H1 (cell line): Measurements from ENCODE around the gene APOBEC2. TPM values are rescaled to one million over a fixed set of nuclear protein-coding genes. Genes with fewer than 3 reads are reported as not detected.

Experiments
- CTCF ChIA-PET: fragments of 300-600 bp; sonication (Branson Sonifier 250); formaldehyde crosslinking; loops from one replicate; lab custom pipeline; 2021; ENCODE audit not compliant: partially characterized antibody; lab: Charles Lee
- POLR2A ChIA-PET: fragments of 300-600 bp; sonication (Branson Sonifier 250); formaldehyde crosslinking; loops from one replicate; lab custom pipeline; 2021; ENCODE audit warnings: inconsistent platforms; ENCODE audit not compliant: partially characterized antibody; lab: Charles Lee
- DNase-seq, 2 experiments: peaks; one replicate each; pipeline versions ENCODE4 v3.0.0 to v3.0.0-alpha.2; 2010 to 2022; ENCODE audit warnings: low spot score in 2 of 2, low read depth in 1 of 2, mixed read lengths in 1 of 2
- FAIRE-seq: peaks from 2 replicates; lab custom pipeline; 2011; peaks lifted over from hg19 to GRCh38; lab: Jason Lieb, UNC
- H2AFZ ChIP-seq: 2 replicates; pipeline ENCODE4 v1.8.1; 2012; ENCODE audit warnings: low read length, inconsistent platforms
- H2AK5ac ChIP-seq: 2 replicates; pipeline ENCODE4 v1.6.1; 2013; ENCODE audit warnings: low read depth, low read length
- H2BK120ac ChIP-seq: replicated peaks from 2 replicates; pipeline ENCODE3; 2013; ENCODE audit warnings: low read depth, low read length, inconsistent platforms
- H2BK12ac ChIP-seq: 2 replicates; pipeline ENCODE4 v1.6.1; 2013; ENCODE audit warnings: low read depth, low read length
- H2BK15ac ChIP-seq: 2 replicates; pipeline ENCODE4 v1.6.1; 2013; ENCODE audit warnings: low read length
- H2BK20ac ChIP-seq: 2 replicates; pipeline ENCODE4 v1.6.1; 2013; ENCODE audit warnings: low read length
- H2BK5ac ChIP-seq: 2 replicates; pipeline ENCODE4 v1.6.1; 2013; ENCODE audit warnings: low read depth, low read length
- H3K14ac ChIP-seq: 2 replicates; pipeline ENCODE4 v1.6.1; 2013; ENCODE audit warnings: inconsistent platforms; ENCODE audit not compliant: insufficient read length
- H3K18ac ChIP-seq: 2 replicates; pipeline ENCODE4 v1.6.1; 2013; ENCODE audit warnings: low read length; ENCODE audit errors: extremely low read depth
- H3K23ac ChIP-seq: 2 replicates; pipeline ENCODE4 v1.6.1; 2013; ENCODE audit warnings: inconsistent platforms; ENCODE audit not compliant: insufficient read length
- H3K23me2 ChIP-seq: 2 replicates; pipeline ENCODE4 v1.6.1; 2013; ENCODE audit warnings: low read depth, low read length
- H3K27ac ChIP-seq: 2 replicates; pipeline ENCODE4 v1.6.1; 2011; ENCODE audit warnings: low read depth, low read length, inconsistent platforms
- H3K27me3 ChIP-seq, 4 experiments: replicated peaks in 1 of 4; 1 replicate in 1 of 4; 2 replicates in 3 of 4; pipeline versions ENCODE4 v1.6.1 to v1.8.1; 2011 to 2013; ENCODE audit warnings: low read length in 3 of 4, mild to moderate bottlenecking in 3 of 4, inconsistent platforms in 2 of 4, mixed read lengths in 2 of 4, moderate library complexity in 1 of 4; ENCODE audit not compliant: control insufficient read depth in 3 of 4, insufficient read depth in 3 of 4; ENCODE audit errors: extremely low read depth in 1 of 4
- H3K36me3 ChIP-seq, 4 experiments: 2 replicates each; pipeline versions ENCODE4 v1.6.1 to v1.8.1; 2011 to 2013; ENCODE audit warnings: mild to moderate bottlenecking in 4 of 4, low read length in 3 of 4, moderate library complexity in 2 of 4, control low read depth in 1 of 4, inconsistent platforms in 1 of 4; ENCODE audit not compliant: insufficient read depth in 4 of 4, control insufficient read depth in 2 of 4
- H3K4ac ChIP-seq: replicated peaks from 2 replicates; pipeline ENCODE3; 2013; ENCODE audit warnings: low read length, low read depth, mixed read lengths, inconsistent platforms; ENCODE audit not compliant: insufficient read length
- H3K4me1 ChIP-seq, 4 experiments: replicated peaks in 1 of 4; 1 replicate in 1 of 4; 2 replicates in 3 of 4; pipeline versions ENCODE4 v1.6.1 to v1.8.1; 2011 to 2013; ENCODE audit warnings: low read length in 3 of 4, inconsistent platforms in 2 of 4, mixed read lengths in 1 of 4; ENCODE audit not compliant: insufficient read depth in 4 of 4, control insufficient read depth in 3 of 4
- H3K4me2 ChIP-seq, 2 experiments: 2 replicates each; pipeline versions ENCODE4 v1.6.1 to v1.8.1; 2011 to 2013; ENCODE audit warnings: low read depth in 2 of 2, low read length in 2 of 2, control low read depth in 1 of 2, inconsistent platforms in 1 of 2, mild to moderate bottlenecking in 1 of 2; ENCODE audit not compliant: insufficient read depth in 1 of 2
- H3K4me3 ChIP-seq, 4 experiments: fragments of 200-600, 300-600 bp in 1 of 4; sonication (generic), shearing (Covaris generic), sonication (Bioruptor Twin) in 1 of 4; 2 replicates each; pipeline versions ENCODE4 v1.5.1 to v1.8.1; 2011 to 2016; ENCODE audit warnings: low read length in 4 of 4, low read depth in 3 of 4, control low read depth in 2 of 4, inconsistent platforms in 2 of 4, mild to moderate bottlenecking in 2 of 4, mixed read lengths in 1 of 4, moderate library complexity in 1 of 4; ENCODE audit not compliant: insufficient read depth in 2 of 4; ENCODE audit errors: extremely low read depth in 1 of 4
- H3K56ac ChIP-seq: replicated peaks from 2 replicates; pipeline ENCODE3; 2013; ENCODE audit warnings: low read depth, mild to moderate bottlenecking, mixed read lengths, low read length, inconsistent platforms; ENCODE audit not compliant: insufficient read length
- H3K79me1 ChIP-seq: 2 replicates; pipeline ENCODE4 v1.6.1; 2013; ENCODE audit warnings: low read depth, low read length, control low read depth
- H3K79me2 ChIP-seq, 2 experiments: 2 replicates each; pipeline versions ENCODE4 v1.6.1 to v1.8.1; 2012 to 2013; ENCODE audit warnings: low read length in 2 of 2, mild to moderate bottlenecking in 2 of 2, inconsistent platforms in 1 of 2; ENCODE audit not compliant: insufficient read depth in 2 of 2, control insufficient read depth in 1 of 2
- H3K9ac ChIP-seq, 4 experiments: replicated peaks in 1 of 4; 1 replicate in 1 of 4; 2 replicates in 3 of 4; pipeline versions ENCODE4 v1.6.1 to v1.8.1; 2011 to 2013; ENCODE audit warnings: low read depth in 3 of 4, low read length in 3 of 4, control low read depth in 2 of 4, mild to moderate bottlenecking in 2 of 4, moderate library complexity in 2 of 4, inconsistent platforms in 1 of 4; ENCODE audit errors: extremely low read depth in 1 of 4
- H3K9me3 ChIP-seq, 2 experiments: 2 replicates each; pipeline versions ENCODE4 v1.6.1 to v1.8.1; 2012 to 2013; ENCODE audit warnings: mild to moderate bottlenecking in 2 of 2, moderate library complexity in 2 of 2, control low read depth in 1 of 2, inconsistent platforms in 1 of 2, low read depth in 1 of 2, low read length in 1 of 2, mixed read lengths in 1 of 2; ENCODE audit not compliant: insufficient read depth in 2 of 2
- H4K20me1 ChIP-seq, 2 experiments: replicated peaks in 1 of 2; 2 replicates each; pipeline versions ENCODE3 to v1.8.1; 2011 to 2013; ENCODE audit warnings: inconsistent platforms in 2 of 2, low read length in 2 of 2, mild to moderate bottlenecking in 1 of 2; ENCODE audit not compliant: insufficient read depth in 2 of 2, control insufficient read depth in 1 of 2
- H4K5ac ChIP-seq: 2 replicates; pipeline ENCODE4 v1.6.1; 2013; ENCODE audit warnings: low read length, low read depth, mixed read lengths, inconsistent platforms; ENCODE audit not compliant: insufficient read length
- H4K8ac ChIP-seq: 2 replicates; pipeline ENCODE4 v1.8.0; 2013; ENCODE audit warnings: mild to moderate bottlenecking, moderate library complexity, low read length, inconsistent platforms; ENCODE audit not compliant: insufficient read depth; ENCODE audit errors: extremely low read depth
- H4K91ac ChIP-seq: replicated peaks from 2 replicates; pipeline ENCODE3; 2013; ENCODE audit warnings: low read length, mixed read lengths, inconsistent platforms; ENCODE audit not compliant: insufficient read length
- ASH2L ChIP-seq: fragments of 200-600, 300-600 bp; sonication (generic); IDR thresholded peaks from one replicate; pipeline ENCODE4 v1.7.1; 2017; ENCODE audit warnings: low read length
- BACH1 ChIP-seq: IDR thresholded peaks from 2 replicates; pipeline ENCODE4 v1.6.1; 2012; ENCODE audit warnings: low read length, improper control_type of control experiment
- BRCA1 ChIP-seq: IDR thresholded peaks from 2 replicates; pipeline ENCODE4 v1.6.1; 2012; ENCODE audit warnings: low read depth, low read length, improper control_type of control experiment
- CBX8 ChIP-seq: fragments of 300-800, 300-1000 bp; sonication (generic); IDR thresholded peaks from 2 replicates; pipeline ENCODE4 v1.7.1; 2016; ENCODE audit warnings: low read depth, low read length, borderline replicate concordance
- E2F6 ChIP-seq: IDR thresholded peaks from 2 replicates; pipeline ENCODE4 v1.6.1; 2012; ENCODE audit warnings: inconsistent platforms
- EP300 ChIP-seq, 2 experiments: IDR thresholded peaks; 1 replicate in 1 of 2; 2 replicates in 1 of 2; pipeline ENCODE4 v1.6.1; 2011 to 2012; ENCODE audit warnings: low read depth in 2 of 2, low read length in 2 of 2, mild to moderate bottlenecking in 2 of 2, borderline replicate concordance in 1 of 2, inconsistent platforms in 1 of 2, moderate library complexity in 1 of 2
- JUN ChIP-seq: IDR thresholded peaks from 2 replicates; pipeline ENCODE4 v1.6.1; 2011; ENCODE audit warnings: low read depth, mild to moderate bottlenecking, improper control_type of control experiment, low read length
- RXRA ChIP-seq: IDR thresholded peaks from 2 replicates; pipeline ENCODE4 v1.6.1; 2011; ENCODE audit warnings: low read depth, mild to moderate bottlenecking, low read length, moderate library complexity; ENCODE audit not compliant: insufficient read depth
- SIRT6 ChIP-seq: IDR thresholded peaks from one replicate; pipeline ENCODE4 v1.7.1; 2012; ENCODE audit warnings: low read length, inconsistent platforms
- SP1 ChIP-seq: IDR thresholded peaks from 2 replicates; pipeline ENCODE4 v1.6.1; 2011; ENCODE audit warnings: low read depth, low read length
- SP4 ChIP-seq: IDR thresholded peaks from 2 replicates; pipeline ENCODE4 v1.6.1; 2012; ENCODE audit warnings: low read length, inconsistent platforms
- WGBS, 2 experiments: shearing (Covaris generic) in 1 of 2; methylation state at CpG; one replicate each; pipeline versions ENCODE4 v1.1.6 to v1.1.7; 2013 to 2015; ENCODE audit warnings: low lambda C conversion rate in 2 of 2, mixed read lengths in 2 of 2, inconsistent platforms in 1 of 2, low coverage in 1 of 2, missing lambda C conversion rate in 1 of 2; ENCODE audit not compliant: insufficient replicate concordance in 2 of 2, insufficient coverage in 1 of 2, insufficient read length in 1 of 2; ENCODE audit errors: extremely low coverage in 1 of 2, missing lambda C conversion rate in 1 of 2; 5-methylcytosine and 5-hydroxymethylcytosine counted together
- long read RNA-seq, 2 experiments: library from RNA in 1 of 2; library from capped mRNA in 1 of 2; stranded (forward); transcript quantifications; one replicate each; pipeline ENCODE4 v2.0.0, GENCODE V29; 2021; ENCODE audit warnings: inconsistent platforms in 1 of 2
- polyA minus RNA-seq, 3 experiments: library from RNA; depleted of rRNA, polyadenylated mRNA; stranded (reverse); fragments of >200 nt; gene quantifications; 1 replicate in 2 of 3; 2 replicates in 1 of 3; pipeline ENCODE4 v1.2.3, GENCODE V29; 2011
- polyA plus RNA-seq, 7 experiments: library from polyadenylated mRNA; depleted of rRNA in 3 of 7; stranded (reverse) in 5 of 7; unstranded in 2 of 7; fragments of >200 nt in 5 of 7; fragments of 200-250 nt in 2 of 7; gene quantifications; 1 replicate in 5 of 7; 2 replicates in 1 of 7; 4 replicates in 1 of 7; pipeline versions ENCODE4 v1.2.1 to v1.2.3, GENCODE V29; 2011 to 2013; ENCODE audit warnings: missing spikeins in 2 of 7, mixed read lengths in 2 of 7
- total RNA-seq: library from RNA; stranded (reverse); fragmentation: NEBNext Ultra II Directional; extraction: Animal tissue kit (Norgen Biotek cat#: 25700); gene quantifications from 2 replicates; pipeline ENCODE4 v1.2.1, GENCODE V29; 2021

Gene APOBEC2
- not detected in 2 replicates for total RNA-seq
- polyA plus RNA-seq (2011; rRNA removed) = not detected in 2 replicates
- polyA plus RNA-seq (2011; cell fraction: cytosol; rRNA removed) = not detected
- polyA plus RNA-seq (2011; cell fraction: nucleus; rRNA removed) = not detected
- polyA plus RNA-seq (2012, experiment 1 of 2) = 0.21 to 0.53 TPM (median 0.42 TPM) in 3 of 4 replicates, not detected in the other
- not detected for polyA plus RNA-seq (2012, experiment 2 of 2)
- polyA plus RNA-seq (2013, experiment 1 of 2) = not detected
- polyA plus RNA-seq (2013, experiment 2 of 2) = not detected
- not detected in 2 replicates for polyA minus RNA-seq (2011; rRNA and poly(A)+ RNA removed)
- polyA minus RNA-seq (2011; cell fraction: cytosol; rRNA and poly(A)+ RNA removed) = not detected
- polyA minus RNA-seq (2011; cell fraction: nucleus; rRNA and poly(A)+ RNA removed) = not detected
- long read RNA-seq, experiment 1 = 0 reads
- long read RNA-seq, experiment 2 = 0 reads

- Histone ChIP-seq H4K8ac (no peak within 1 kb of the TSS), H3K14ac (no peak within 1 kb of the TSS), H3K4me2 (no peak within 1 kb of the TSS), H2BK5ac (no peak within 1 kb of the TSS), H3K23ac (no peak within 1 kb of the TSS), H3K56ac (no peak within 1 kb of the TSS), H4K5ac (no peak within 1 kb of the TSS), H3K4me3 (no peak within 1 kb of the TSS), H3K79me1 (no peaks in the 10 kb centered on the region), H3K18ac (no peak within 1 kb of the TSS), H3K79me2 (no peaks in the 10 kb centered on the region), H3K23me2 (no peaks in the 10 kb centered on the region), H3K36me3 (no peaks in the 10 kb centered on the region), H2BK120ac (no peak within 1 kb of the TSS), H3K4me1 (peaks cover 0 to 5% (median 0%) of the 10 kb centered on the region in 4 experiments; a peak in 2 of 7 replicates), H2BK20ac (no peak within 1 kb of the TSS), H3K27me3 (no peaks in the 10 kb centered on the region), H4K91ac (no peak within 1 kb of the TSS), H2BK15ac (no peak within 1 kb of the TSS), H3K9ac (no peak within 1 kb of the TSS), H3K27ac (no peak within 1 kb of the TSS), H2BK12ac (no peak within 1 kb of the TSS), H3K9me3 (no peaks in the 10 kb centered on the region), H2AK5ac (no peak within 1 kb of the TSS), H2AFZ (no peak within 1 kb of the TSS), H4K20me1 (no peaks in the 10 kb centered on the region), H3K4ac (no peak within 1 kb of the TSS)
- POLR2A ChIA-PET = interaction anchor here (0.8 to 2.1 kb wide), 4 partner anchors 8 to 19 kb away, joined by 3 to 6 read pairs (median 6); partner anchors contain the start of genes NFYA and OARD1
- CTCF ChIA-PET = interaction anchor here (1.5 to 6.7 kb wide), 5 partner anchors 13 to 158 kb away, joined by 7 to 48 read pairs (median 14); partner anchors contain the start of gene UNC5CL
- FAIRE-seq (no peak), DNase-seq (no peak)
- 76% methylated on average over 5 of the region's 5 CpGs; no CpG with 5 or more reads in 1 of the 2 experiments for WGBS, 2 experiments
- no peak for TF ChIP-seq ASH2L
- no peak for TF ChIP-seq BRCA1
- no peak for TF ChIP-seq SP1
- TF ChIP-seq CBX8 = no peak
- no peak for TF ChIP-seq E2F6
- no peak for TF ChIP-seq EP300 (IDR thresholded peaks at IDR 0.05; ENCODE audit: borderline replicate concordance in 1 of 2, low read depth in 2 of 2, low read length in 2 of 2)
- no peak for TF ChIP-seq BACH1
- TF ChIP-seq RXRA = no peak
- no peak for TF ChIP-seq JUN
- no peak for TF ChIP-seq SP4
- no peak for TF ChIP-seq SIRT6
Measured at GRCh38 chr6:41053041-41053440, at the start of gene APOBEC2. Gene APOBEC2, plus strand, starts transcription at chr6:41053202. Its CDS starts 146 bp downstream, at chr6:41053348.
